Measurements from ENCODE around the gene PPEF1. TPM values are rescaled to one million over a fixed set of nuclear protein-coding genes. Genes with fewer than 3 reads are reported as not detected.
"Not testable (repeated sequence)": the region's sequence is repeated elsewhere in the genome, so short reads cannot be mapped to it uniquely, and the experiment has no call there.

PPEF1 gene
- polyA plus RNA-seq, 4 donors, result 0.34 to 1.3 (median 0.60) TPM

GRCh38 chrX:18701621-18702361 lies 5.7 kb upstream of the PPEF1 start:
- DNase-seq (ENCODE audit: low read depth in 4 of 4, low spot score in 3 of 4), result no peak

- DNase-seq (ENCODE audit: low read depth in 4 of 4, low spot score in 3 of 4), result no peak
Observed at GRCh38 chrX:18702362-18703195, 4.9 kb upstream of the PPEF1 start.

- DNase-seq (ENCODE audit: low read depth in 4 of 4, low spot score in 3 of 4), result no peak
Observed at GRCh38 chrX:18709833-18710232, 2.4 kb downstream of the PPEF1 start.

- DNase-seq (ENCODE audit: low read depth in 4 of 4, low spot score in 3 of 4), result no peak
Observed at GRCh38 chrX:18714910-18715309, 7.5 kb downstream of the PPEF1 start.

- DNase-seq (ENCODE audit: low read depth in 4 of 4, low spot score in 3 of 4), result no peak
Observed at GRCh38 chrX:18719852-18720251, 12.4 kb downstream of the PPEF1 start.

GRCh38 chrX:18721683-18722499 lies 14.4 kb downstream of the PPEF1 start:
- no peak for DNase-seq (ENCODE audit: low read depth in 4 of 4, low spot score in 3 of 4)

- no peak for DNase-seq (ENCODE audit: low read depth in 4 of 4, low spot score in 3 of 4)
Observed at GRCh38 chrX:18722500-18723071, 15.1 kb downstream of the PPEF1 start.

- no peak for DNase-seq (ENCODE audit: low read depth in 4 of 4, low spot score in 3 of 4)
Observed at GRCh38 chrX:18725310-18725943, 18.0 kb downstream of the PPEF1 start.

- peak in 1 of 4 donors; percentile 4 for DNase-seq (ENCODE audit: low read depth in 4 of 4, low spot score in 3 of 4)
Observed at GRCh38 chrX:18733287-18733686, 25.8 kb downstream of the PPEF1 start.

GRCh38 chrX:18739609-18740008 lies 32.2 kb downstream of the PPEF1 start:
- not testable (repeated sequence) for DNase-seq (ENCODE audit: low read depth in 4 of 4, low spot score in 3 of 4)

GRCh38 chrX:18748499-18748898 lies 41.1 kb downstream of the PPEF1 start:
- no peak for DNase-seq (ENCODE audit: low read depth in 4 of 4, low spot score in 3 of 4)

- DNase-seq (ENCODE audit: low read depth in 4 of 4, low spot score in 3 of 4), result no peak
Observed at GRCh38 chrX:18753631-18754030, 46.2 kb downstream of the PPEF1 start.

GRCh38 chrX:18755651-18756050 lies 48.2 kb downstream of the PPEF1 start:
- DNase-seq (ENCODE audit: low read depth in 4 of 4, low spot score in 3 of 4), result no peak

GRCh38 chrX:18757956-18758932 lies 50.8 kb downstream of the PPEF1 start:
- no peak for DNase-seq (ENCODE audit: low read depth in 4 of 4, low spot score in 3 of 4)

GRCh38 chrX:18761750-18762149 lies 54.3 kb downstream of the PPEF1 start:
- no peak for DNase-seq (ENCODE audit: low read depth in 4 of 4, low spot score in 3 of 4)

- DNase-seq (ENCODE audit: low read depth in 4 of 4, low spot score in 3 of 4), result not testable (repeated sequence)
Observed at GRCh38 chrX:18763106-18763505, 55.7 kb downstream of the PPEF1 start.

- no peak for DNase-seq (ENCODE audit: low read depth in 4 of 4, low spot score in 3 of 4)
Observed at GRCh38 chrX:18769364-18769763, 61.9 kb downstream of the PPEF1 start.

GRCh38 chrX:18769812-18770573 lies 62.5 kb downstream of the PPEF1 start:
- DNase-seq (ENCODE audit: low read depth in 4 of 4, low spot score in 3 of 4), result peak; percentile 12 to 26 (median 22)

Data from left renal pelvis (tissue), 4 donors.